ENCODE data around the gene MPC2.
"Not testable (repeated sequence)": the region's sequence is repeated elsewhere in the genome, so short reads cannot be mapped to it uniquely, and the experiment has no call there.

Gene MPC2

GRCh38 chr1:167934426-167935215 lies 2.3 kb downstream of the MPC2 start:
- no peak for DNase-seq

DNA sequence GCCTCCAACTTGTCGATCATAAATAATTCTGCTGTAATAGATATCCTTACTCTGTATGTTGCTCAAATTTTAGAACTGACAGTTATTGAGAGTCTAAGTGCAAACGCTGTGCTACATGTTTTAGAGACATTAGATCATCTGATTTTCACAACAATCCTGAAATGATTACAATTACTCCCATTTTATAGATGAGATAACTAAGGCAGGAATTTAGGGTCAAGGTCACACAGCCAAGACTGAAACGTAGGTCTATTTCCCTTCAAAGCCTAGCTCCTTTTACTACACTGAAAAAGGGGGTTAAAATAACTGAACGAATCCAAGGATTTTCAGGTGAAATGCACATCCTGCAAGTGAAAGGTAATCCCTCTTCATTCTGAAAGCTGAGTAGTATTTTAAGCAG lies 3.1 kb downstream of the MPC2 start:
- no peak for DNase-seq

DNA sequence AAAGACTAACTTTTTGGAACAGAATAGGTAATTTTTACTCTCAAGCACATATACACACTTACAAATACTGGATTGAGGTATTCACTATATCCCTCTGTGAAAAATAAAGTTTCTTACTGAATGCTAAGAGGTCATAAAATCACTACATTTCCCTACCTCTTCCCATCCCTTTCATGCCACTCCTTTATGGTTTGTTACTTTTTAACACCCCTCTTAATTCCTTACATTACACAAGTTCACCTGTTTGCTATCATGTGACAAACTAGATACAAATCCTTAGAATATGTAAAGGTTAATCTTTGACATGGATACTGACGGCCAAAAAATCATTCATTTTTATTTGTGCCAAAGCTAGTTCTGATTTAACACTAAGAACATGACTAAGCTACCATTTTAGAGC lies 7.1 kb downstream of the MPC2 start:
- DNase-seq: no peak

- not testable (repeated sequence) for DNase-seq
These were observed 8.0 kb downstream of the MPC2 start for GRCh38 chr1:167928919-167929318.

DNA sequence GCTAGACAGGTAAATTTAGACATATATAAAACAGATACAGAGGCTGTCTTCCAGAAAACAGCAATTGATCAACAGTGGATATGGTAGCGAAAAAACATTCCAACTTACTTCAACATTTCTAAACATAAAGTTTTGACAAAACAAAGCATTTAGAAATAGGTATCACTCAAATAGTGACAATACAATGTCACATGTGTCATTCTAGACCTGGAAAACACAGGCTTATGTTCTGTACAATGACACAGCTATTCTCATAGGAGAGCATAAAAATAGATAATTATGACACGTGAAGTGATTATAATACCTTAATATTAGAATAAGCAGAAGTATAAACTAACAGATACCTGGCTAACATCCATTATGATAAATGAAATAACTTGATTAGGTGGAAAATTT lies 8.4 kb downstream of the MPC2 start:
- no peak for DNase-seq

DNA sequence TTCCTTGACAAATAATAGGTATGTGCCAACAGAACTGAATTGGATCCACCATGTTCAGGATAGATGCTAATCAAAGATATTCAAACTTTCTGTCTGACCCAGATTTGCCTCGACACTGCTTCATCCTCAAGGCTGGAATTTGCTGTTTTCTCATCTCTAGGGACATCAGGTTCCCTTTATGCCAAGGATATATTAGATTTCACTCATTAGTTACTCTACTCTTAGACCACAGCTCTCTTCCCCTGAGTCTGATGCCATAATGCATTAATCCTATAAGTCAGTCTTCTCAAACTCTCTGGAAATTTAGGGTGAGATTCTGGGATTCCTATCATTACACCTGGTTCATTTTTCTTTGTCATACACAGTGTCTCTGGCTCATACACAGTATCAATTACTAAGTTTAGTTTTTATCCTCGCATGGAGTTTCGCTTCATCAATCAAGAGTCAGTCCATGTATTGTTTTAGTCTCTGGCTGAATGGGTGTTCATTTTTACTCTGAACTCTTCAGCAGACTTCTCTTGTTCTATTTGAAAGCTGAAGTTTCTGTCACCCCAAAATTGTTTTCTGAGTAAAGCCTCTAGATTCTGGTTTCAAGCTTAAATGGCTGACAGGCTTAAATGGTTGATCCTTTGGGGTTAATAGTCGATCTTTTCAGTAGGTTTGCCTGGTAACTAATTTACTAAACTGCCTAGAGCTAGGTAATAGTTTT lies 9.7 kb downstream of the MPC2 start:
- no peak for DNase-seq

- DNase-seq: no peak
These were observed 10.3 kb downstream of the MPC2 start for GRCh38 chr1:167926486-167926997.

- no peak for DNase-seq
These were observed 12.2 kb downstream of the MPC2 start for GRCh38 chr1:167924543-167925231.

DNA sequence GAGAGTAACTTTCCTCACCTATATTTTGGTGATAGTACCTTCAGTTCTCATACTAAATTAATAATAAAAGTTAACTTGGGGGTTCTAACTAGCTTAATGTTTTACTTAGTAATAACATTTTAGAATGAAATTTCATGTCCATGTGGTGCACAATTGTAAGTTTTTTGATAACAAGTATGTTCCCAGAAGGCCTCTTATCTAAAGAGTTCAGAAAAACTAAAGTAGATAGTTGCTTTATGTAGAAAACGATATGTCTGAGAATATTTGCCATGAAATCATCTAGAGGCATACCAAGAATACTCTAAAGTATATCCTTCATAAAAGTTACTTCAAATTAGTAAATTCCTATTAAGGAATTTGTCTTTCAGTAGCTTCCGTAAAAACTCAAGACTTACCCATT lies 12.8 kb downstream of the MPC2 start:
- DNase-seq: no peak

DNA sequence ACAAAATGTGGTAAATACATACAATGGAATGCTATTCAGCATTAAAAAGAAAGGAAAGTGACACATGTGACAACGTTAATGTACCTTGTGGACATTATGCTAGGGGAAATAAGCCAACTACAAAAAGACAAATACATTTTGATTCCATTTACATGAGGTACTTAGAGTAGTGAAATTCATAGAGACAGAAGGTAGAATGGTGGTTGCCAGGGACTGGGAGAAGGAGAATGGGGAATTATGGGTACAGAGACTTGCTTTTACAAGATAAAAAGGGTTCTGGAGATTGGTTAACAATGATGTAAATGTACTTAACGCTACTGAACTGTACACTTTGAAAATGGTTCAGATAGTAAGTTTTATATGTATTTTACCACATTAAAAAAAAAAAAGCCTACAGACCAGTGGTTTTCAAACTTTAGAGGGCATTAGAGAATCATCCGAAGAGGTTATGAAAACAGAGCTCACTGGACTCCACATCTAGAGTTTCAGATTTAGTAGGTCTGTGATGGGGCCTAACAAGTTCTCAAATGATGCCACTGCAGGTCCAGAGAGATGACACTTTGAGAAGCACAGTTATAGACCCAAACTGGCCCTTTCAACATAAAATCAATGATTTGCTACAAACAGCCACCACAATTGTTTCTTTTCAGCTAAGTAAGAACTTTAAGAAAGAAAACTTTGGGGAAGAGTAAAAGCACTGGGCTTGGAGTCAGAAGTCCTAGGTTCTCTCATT lies 13.4 kb downstream of the MPC2 start:
- no peak for DNase-seq

DNA sequence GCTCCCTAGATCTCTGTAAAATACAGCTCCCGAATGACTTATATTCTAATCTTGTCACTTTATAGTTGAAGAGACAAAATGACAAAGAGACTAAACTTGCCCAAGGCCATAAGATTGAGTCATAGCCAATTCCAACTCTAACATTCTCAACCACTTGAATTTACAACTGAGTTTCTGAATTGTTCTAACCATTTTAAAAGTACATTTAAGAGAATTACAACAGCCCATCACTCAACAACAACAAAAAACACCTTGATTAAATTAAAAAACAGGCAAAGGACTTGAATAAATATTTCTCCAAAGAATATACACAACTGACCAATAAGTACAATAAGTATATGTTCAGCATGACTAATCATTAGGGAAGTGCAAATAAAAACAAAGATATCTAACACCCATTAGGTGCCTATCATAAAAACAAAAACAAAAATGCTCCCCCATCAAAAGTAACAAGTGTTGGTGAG lies 14.2 kb downstream of the MPC2 start:
- no peak for DNase-seq

GRCh38 chr1:167922023-167922422 lies 14.8 kb downstream of the MPC2 start:
- DNase-seq: no peak

GRCh38 chr1:167916766-167917511 lies 19.9 kb downstream of the MPC2 start:
- DNase-seq: no peak

DNA sequence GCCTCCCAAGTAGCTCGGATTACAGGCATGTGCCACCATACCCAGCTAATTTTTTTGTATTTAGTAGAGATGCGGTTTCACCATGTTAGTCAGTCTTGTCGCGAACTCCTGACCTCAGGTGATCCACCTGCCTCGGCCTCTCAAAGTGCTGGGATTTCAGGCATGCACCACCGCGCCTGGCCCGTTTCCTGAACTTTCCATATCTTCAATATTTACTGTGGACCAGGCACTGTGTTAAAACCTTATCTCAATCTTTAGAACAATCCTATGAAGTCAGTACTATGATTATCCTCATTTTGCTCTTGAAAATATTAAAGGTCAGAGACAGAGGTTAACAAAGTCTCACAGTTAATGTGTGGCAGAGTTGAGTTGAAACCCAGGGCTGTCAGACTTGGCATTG lies 21.3 kb downstream of the MPC2 start:
- no peak for DNase-seq

- no peak for DNase-seq
These were observed 22.9 kb downstream of the MPC2 start, which contains the start of gene ADCY10 for GRCh38 chr1:167913895-167914496. Gene ADCY10, minus strand, starts transcription at chr1:167914134. Its CDS starts 8,994 bp downstream, at chr1:167905140.

DNA sequence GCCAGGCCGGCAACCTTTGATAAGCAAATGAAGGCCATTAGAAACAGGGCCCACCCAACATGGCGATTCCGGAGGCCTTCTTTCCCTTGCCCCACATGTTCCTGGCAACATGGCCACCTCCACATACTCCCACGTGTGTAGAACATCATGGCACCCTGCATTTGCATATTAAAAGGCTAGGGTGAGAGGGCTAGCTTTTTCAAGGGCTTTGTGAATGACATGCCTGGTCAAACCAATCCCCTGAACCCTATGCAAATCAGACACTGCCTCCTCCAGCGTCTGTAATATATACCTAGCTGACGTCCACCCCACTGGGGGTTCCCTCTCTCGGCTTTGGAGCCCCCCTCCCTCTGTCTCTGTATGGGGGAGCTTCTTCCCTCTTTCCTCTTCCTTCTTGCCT lies 24.6 kb downstream of the MPC2 start:
- DNase-seq: no peak

- no peak for DNase-seq
These were observed 25.5 kb downstream of the MPC2 start for GRCh38 chr1:167911413-167911812.

DNA sequence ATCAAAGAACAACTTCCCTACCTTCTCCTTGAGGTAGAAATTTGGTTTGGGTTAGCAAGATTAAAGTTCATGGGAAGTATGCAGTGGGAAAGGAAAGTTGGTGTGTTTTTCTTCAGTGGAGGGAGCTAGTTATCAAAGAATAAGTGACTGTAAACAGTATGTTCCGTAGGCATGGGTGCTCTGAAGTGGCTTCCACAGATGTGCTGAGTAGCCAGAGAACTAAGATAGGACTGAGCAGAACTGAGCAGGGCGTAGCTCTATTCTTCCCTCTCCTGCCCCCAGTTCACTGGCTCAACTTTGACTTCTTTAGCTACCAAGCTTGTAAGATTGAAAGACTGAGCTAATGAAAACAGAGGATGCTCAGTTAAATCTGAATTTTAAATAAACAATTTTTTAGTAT lies 26.3 kb downstream of the MPC2 start:
- DNase-seq: no peak

GRCh38 chr1:167909691-167910180 lies 27.1 kb downstream of the MPC2 start:
- DNase-seq: no peak

DNA sequence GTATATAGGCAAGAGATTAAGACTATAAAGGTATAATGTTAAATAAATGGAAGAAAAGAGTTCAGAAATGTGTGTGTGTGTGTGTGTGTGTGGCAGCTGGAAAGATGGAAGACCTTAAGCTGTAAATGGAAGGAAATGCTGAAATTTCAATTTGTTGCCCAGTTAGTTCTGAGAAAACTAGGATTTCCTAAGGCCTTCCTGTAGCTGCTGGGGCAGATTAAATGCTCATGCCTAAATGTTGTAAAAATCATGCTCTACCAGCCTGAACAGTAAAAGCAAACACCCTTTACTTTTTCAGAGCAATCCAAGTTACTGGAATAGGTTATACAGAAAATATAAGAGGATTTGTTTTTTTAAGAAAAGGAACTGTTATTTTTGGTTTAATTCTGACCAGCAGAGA lies 31.2 kb downstream of the MPC2 start:
- no peak for DNase-seq

DNA sequence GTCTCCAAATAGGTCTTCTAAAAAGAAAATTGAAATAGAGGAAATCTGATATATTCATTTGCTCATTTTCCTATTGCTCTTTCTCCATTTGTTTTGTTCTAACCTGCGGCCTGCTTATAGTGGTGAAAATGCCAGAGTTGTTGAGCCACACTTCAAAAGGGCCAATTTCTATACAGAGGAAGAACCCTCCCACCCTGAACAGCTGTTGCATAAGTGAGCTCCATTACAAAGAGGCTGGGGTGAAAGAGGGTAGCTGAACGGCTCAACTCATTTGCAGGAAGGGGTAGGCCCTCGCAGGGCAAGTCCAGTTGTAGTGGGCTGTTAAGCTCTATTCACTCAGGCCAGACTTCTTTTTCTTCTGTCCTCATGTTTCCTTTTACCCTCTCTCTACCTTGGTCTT lies 31.7 kb downstream of the MPC2 start:
- DNase-seq: no peak

Measured in activated CD4-positive, alpha-beta T cell treated with anti-CD3 and anti-CD28 coated beads, Interleukin-2, amount 50 U/mL, for 16 hours (primary cell).